Subcutaneous adipose tissue (tissue), 4 donors: ENCODE results near the gene USP34. TPM values are rescaled to one million over a fixed set of nuclear protein-coding genes. Genes with fewer than 3 reads are reported as not detected.

Source experiments
- total RNA-seq, 4 donors: library from RNA; depleted of rRNA; stranded (reverse); fragments of >200 nt; gene quantifications; one replicate each; pipeline ENCODE4 v1.1.0, GENCODE V29; 2016
- TF ChIP-seq, protein P1 (sequence below): fragments of 450-650 bp; IDR thresholded peaks from one replicate; pipeline ENCODE4 v1.5.1; 2016; ENCODE audit warnings: low read depth, mild to moderate bottlenecking, control low read depth, antibody characterized with exemption, moderate library complexity

The USP34 gene
- total RNA-seq, 4 donors from 2014 or later = 137 to 225 (median 148) TPM

DNA sequence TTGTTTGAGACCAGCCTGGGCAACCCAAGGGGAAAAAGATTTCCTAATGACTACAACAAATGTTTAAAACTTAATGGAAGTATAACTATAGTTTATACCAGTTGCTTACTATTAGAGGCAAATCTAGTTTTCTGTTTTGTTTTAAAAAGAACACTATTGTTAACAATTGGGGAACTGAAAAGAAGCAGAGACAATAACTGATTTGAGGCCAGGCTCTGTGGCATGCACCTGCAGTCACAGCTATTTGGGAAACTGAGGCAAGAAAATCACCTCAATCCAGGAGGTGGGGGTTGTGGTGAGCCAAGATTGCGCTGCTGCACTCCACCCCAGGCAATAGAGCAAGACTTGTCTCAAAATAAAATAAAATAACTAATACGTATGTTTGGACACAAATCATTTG, 28.2 kb upstream of the USP34 start:
- TF ChIP-seq, protein P1, sequence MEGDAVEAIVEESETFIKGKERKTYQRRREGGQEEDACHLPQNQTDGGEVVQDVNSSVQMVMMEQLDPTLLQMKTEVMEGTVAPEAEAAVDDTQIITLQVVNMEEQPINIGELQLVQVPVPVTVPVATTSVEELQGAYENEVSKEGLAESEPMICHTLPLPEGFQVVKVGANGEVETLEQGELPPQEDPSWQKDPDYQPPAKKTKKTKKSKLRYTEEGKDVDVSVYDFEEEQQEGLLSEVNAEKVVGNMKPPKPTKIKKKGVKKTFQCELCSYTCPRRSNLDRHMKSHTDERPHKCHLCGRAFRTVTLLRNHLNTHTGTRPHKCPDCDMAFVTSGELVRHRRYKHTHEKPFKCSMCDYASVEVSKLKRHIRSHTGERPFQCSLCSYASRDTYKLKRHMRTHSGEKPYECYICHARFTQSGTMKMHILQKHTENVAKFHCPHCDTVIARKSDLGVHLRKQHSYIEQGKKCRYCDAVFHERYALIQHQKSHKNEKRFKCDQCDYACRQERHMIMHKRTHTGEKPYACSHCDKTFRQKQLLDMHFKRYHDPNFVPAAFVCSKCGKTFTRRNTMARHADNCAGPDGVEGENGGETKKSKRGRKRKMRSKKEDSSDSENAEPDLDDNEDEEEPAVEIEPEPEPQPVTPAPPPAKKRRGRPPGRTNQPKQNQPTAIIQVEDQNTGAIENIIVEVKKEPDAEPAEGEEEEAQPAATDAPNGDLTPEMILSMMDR = no peak

DNA sequence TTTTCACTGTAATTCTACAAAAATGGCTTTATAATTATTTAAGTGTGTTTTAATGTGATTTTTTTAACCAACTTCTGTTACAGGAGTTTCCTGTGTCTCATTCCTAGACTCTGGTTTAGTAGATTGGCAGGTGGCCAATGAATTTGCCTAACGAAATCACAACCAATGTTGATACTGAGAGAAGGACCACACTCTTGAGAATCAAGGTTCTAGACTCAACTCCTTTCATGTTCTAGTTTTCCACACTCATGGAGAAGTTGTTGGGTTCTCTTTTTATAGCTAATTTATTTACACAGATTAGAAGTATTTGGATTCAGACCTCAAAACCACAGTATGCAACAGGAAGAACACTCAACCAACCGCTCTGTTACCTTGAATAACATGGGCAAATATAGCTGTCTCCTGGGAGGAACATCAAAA, 22.6 kb upstream of the USP34 start:
- TF ChIP-seq, protein P1 = no peak

DNA sequence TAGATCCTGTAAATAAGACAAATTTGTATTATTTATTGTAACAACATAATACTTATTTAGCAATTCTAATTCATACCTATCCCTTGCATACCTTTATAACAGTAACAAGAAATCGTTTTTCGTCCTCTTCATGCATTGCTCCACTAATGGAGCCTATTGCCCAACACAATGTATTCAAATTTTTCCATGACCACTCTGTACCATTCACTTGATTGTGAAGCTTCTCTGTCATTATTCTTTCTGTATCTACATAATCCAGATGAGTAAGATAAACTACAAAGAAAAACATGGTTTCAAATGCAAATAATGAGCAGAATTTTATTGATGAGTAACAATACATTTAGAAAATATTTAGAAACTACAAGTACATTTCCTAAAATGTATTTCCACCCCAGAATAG, 21.6 kb upstream of the USP34 start:
- TF ChIP-seq, protein P1 = no peak

DNA sequence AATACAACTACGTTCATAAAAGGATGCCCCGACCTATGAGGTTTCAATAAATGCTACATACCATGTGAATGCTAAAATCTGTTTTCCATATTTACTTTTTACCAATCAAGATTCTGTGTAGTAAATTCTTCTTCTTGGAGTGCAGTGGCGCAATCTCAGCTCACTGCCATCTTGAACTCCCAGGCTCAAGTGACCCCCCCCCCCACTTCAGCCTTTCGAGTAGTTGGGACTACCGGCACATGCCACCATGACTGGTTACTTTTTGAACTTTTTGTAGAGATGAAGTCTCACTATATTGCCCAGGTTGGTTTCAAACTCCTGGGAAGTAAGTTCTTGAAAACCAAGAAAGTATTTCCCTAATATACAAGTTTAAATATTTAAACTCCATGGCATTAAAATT, 14.4 kb upstream of the USP34 start:
- TF ChIP-seq, protein P1 = no peak

DNA sequence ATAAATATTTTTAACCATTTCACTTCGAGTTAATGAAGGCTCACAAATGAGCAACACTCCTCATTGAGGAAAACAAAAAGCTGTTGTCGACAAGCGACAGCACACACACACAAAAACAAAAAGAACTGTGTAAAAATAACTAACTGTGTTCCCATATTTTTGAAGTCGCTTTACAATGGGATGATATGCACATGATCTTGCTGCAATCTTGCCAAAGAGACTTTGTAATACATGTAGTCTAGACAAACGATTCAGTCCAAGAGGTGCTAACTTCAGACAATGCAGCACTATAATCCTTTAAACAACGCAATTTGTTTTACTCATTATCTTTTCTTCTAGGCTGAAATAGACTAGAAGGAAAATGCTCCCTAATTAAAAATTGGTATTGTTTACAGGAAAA, 7.2 kb upstream of the USP34 start:
- TF ChIP-seq, protein P1 = no peak

DNA sequence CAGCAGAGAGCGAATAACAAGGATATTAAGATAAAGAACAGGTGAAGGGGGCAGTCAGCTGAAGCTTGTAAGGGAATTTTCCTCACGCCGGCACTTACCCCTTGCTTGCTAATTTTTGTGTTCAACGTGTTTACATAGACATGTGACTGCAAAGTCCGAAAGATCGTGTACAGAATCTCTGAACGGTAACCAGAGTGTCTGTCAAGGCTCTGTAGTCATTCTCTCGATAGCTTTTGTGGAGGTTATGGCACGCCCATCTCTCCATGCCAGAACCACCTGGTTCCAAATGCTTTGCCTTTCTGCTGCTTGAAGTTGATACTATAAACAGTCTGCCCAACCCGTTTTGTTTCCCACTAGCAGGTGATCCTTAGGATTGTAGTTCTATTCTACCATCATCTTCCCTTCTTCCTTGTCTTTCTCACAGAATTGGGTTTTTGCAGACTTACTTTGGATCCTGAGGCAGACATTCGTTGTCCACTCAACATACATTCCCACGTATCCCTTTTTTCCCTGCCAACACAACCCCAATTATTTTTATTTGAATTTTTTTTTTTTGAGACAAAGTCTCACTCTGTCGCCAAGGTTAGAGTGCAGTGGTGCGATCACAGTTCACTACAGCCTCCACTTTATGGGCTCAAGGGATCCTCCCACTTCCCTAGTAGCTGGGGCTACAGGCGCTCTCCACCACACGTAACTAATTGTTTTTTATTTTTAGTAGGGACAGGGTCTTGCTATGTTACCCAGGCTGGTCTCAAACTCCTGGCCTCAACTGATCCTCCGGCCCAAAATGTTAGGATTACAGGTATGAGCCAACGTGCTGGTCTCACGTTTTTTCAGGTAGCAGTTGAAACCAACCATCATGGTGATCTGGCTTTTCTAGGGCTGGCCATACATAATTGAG, 1.3 kb upstream of the USP34 start:
- TF ChIP-seq, protein P1 = no peak

DNA sequence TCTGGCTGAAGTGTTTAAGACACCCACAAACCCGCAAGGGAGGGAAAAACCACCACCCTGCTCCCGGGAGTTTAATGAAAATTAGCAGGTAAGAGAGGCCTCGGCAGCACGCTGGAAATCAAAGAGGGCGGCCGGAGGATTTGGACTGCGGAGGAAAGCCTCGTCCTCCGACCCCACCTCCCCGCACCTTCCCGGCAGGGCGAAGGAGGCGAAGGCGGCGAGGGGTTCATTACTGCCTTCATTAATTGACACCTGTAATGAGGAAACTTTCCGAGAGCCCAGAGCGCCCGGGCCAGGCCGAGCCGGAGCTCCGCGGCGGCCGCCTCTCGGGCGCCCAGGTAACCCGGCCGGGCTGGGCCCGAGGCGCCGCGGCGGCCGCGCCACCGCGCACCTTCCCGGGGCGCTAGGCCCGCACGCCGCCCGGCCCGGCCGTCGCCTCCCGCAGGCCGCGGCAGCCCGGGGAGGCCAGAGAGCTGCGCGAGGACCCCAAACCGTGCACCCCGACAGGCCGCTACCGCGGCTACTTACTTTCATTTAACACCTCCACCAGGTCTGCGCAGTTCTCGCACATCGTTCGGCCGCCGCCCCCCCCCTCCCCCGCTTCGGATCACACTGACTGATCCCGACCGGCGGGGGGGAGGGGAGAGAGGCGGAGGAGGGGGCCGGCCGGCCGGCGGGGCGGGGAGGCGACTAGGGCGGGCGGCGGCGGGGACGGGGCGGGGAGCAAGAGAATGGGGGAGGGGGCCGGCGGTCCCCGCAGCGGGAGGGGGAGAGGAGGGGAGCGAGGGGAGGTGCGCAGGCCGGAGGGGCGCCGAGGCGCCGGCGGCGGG, 550 bp downstream of the USP34 start:
- TF ChIP-seq, protein P1 = no peak
